GM12878 (cell line): ENCODE results near the gene EXOSC2. TPM values are rescaled to one million over a fixed set of nuclear protein-coding genes. Genes with fewer than 3 reads are reported as not detected.

Source experiments
- ATAC-seq: fragments of 200-7000 bp; cut with Tn5 transposase; 3 replicates; pipeline ENCODE4 v1.9.1; 2020; ENCODE audit warnings: mild to moderate bottlenecking, moderate library complexity
- BruUV-seq: library from RNA; stranded (reverse); fragments of 400-500 nt; replicated peaks from 2 replicates; lab custom pipeline; 2021; lab: Mats Ljungman, UMichigan
- CTCF ChIA-PET: fragments of 300-600 bp; sonication (Branson Sonifier 250); formaldehyde crosslinking; extraction: SDS; loops from one replicate; lab custom pipeline; 2021; ENCODE audit warnings: inconsistent platforms; lab: Yijun Ruan, JAX
- POLR2A ChIA-PET: fragments of 350-600 bp; formaldehyde crosslinking; extraction: SDS; loops from one replicate; lab custom pipeline; 2021; ENCODE audit warnings: inconsistent platforms; lab: Charles Lee
- RAD21 ChIA-PET: fragments of 300-600 bp; sonication (Branson Sonifier 250); formaldehyde crosslinking; loops from one replicate; lab custom pipeline; 2023; ENCODE audit warnings: antibody characterized with exemption; ENCODE audit not compliant: unreplicated experiment; lab: Charles Lee
- SMC1A ChIA-PET: fragments of 300-600 bp; sonication (Branson Sonifier 250); formaldehyde crosslinking; loops from one replicate; lab custom pipeline; 2023; ENCODE audit not compliant: unreplicated experiment, uncharacterized antibody; lab: Charles Lee
- DNase-seq: peaks from one replicate; pipeline ENCODE4 v3.0.0-alpha.2; 2011; ENCODE audit warnings: low read depth, low spot score
- FAIRE-seq: peaks from 3 replicates; lab custom pipeline; 2011; peaks lifted over from hg19 to GRCh38; lab: Jason Lieb, UNC
- H2AFZ ChIP-seq: 2 replicates; pipeline ENCODE4 v1.6.0; 2011; ENCODE audit warnings: low read depth, low read length, control low read depth; ENCODE audit not compliant: control insufficient read depth
- H3K27ac ChIP-seq: 2 replicates; pipeline ENCODE4 v1.5.1; 2011; ENCODE audit warnings: control low read depth; ENCODE audit not compliant: control insufficient read depth, insufficient read depth
- H3K27me3 ChIP-seq, 2 experiments: replicated peaks in 1 of 2; 2 replicates each; pipeline versions ENCODE4 v1.6.0 to v1.6.1; 2011; ENCODE audit warnings: low read length in 1 of 2; ENCODE audit not compliant: control insufficient read depth in 2 of 2, insufficient read depth in 2 of 2
- H3K36me3 ChIP-seq, 2 experiments: 2 replicates each; pipeline ENCODE4 v1.5.1; 2011; ENCODE audit warnings: low read length in 1 of 2; ENCODE audit not compliant: control insufficient read depth in 2 of 2, insufficient read depth in 2 of 2
- H3K4me1 ChIP-seq: 2 replicates; pipeline ENCODE4 v1.6.1; 2011; ENCODE audit warnings: mild to moderate bottlenecking, low read length, moderate library complexity, mixed read lengths; ENCODE audit not compliant: control insufficient read depth, insufficient read depth
- H3K4me2 ChIP-seq: 2 replicates; pipeline ENCODE4 v1.6.0; 2011; ENCODE audit warnings: control low read depth; ENCODE audit not compliant: control insufficient read depth, insufficient read depth
- H3K4me3 ChIP-seq: fragments of 200-600 bp; sonication (generic); 2 replicates; pipeline ENCODE4 v1.5.1; 2016
- H3K79me2 ChIP-seq: 2 replicates; pipeline ENCODE4 v1.6.0; 2011; ENCODE audit warnings: low read length; ENCODE audit not compliant: control insufficient read depth, insufficient read depth
- H3K9ac ChIP-seq: 2 replicates; pipeline ENCODE4 v1.8.0; 2011; ENCODE audit warnings: low read length, control low read depth, mixed read lengths; ENCODE audit not compliant: control insufficient read depth, insufficient read depth
- H3K9me3 ChIP-seq: replicated peaks from 3 replicates; pipeline ENCODE4 v1.5.1; 2011; ENCODE audit warnings: mild to moderate bottlenecking, low read length; ENCODE audit not compliant: control insufficient read depth, insufficient read depth
- H4K20me1 ChIP-seq: 2 replicates; pipeline ENCODE4 v1.6.0; 2011; ENCODE audit not compliant: control insufficient read depth, insufficient read depth
- BACH1 ChIP-seq: fragments of 450-650 bp; IDR thresholded peaks from 2 replicates; pipeline ENCODE4 v1.6.1; 2017; ENCODE audit warnings: mild to moderate bottlenecking, borderline replicate concordance
- DPF2 ChIP-seq: fragments of 450-650 bp; IDR thresholded peaks from 2 replicates; pipeline ENCODE4 v1.6.1; 2017; ENCODE audit warnings: mild to moderate bottlenecking
- ESRRA ChIP-seq: IDR thresholded peaks from 2 replicates; pipeline ENCODE4 v1.6.1; 2012; ENCODE audit warnings: mild to moderate bottlenecking, low read length, improper control_type of control experiment
- IRF4 ChIP-seq: IDR thresholded peaks from 2 replicates; pipeline ENCODE4 v1.6.1; 2011; ENCODE audit warnings: low read depth, low read length
- MTA3 ChIP-seq: IDR thresholded peaks from 2 replicates; pipeline ENCODE4 v1.6.1; 2012; ENCODE audit warnings: low read length, inconsistent platforms, borderline replicate concordance
- RAD21 ChIP-seq: IDR thresholded peaks from 2 replicates; pipeline ENCODE4 v1.6.1; 2011; ENCODE audit warnings: mild to moderate bottlenecking, low read depth, low read length, moderate library complexity; ENCODE audit not compliant: insufficient read depth
- SIX5 ChIP-seq: IDR thresholded peaks from 2 replicates; pipeline ENCODE4 v1.6.1; 2011; ENCODE audit warnings: mild to moderate bottlenecking, low read depth, low read length, moderate library complexity; ENCODE audit not compliant: severe bottlenecking
- SREBF1 ChIP-seq: IDR thresholded peaks from 2 replicates; pipeline ENCODE4 v1.6.1; 2012; ENCODE audit warnings: mild to moderate bottlenecking, low read length
- ZNF24 ChIP-seq: fragments of 450-650 bp; IDR thresholded peaks from 2 replicates; pipeline ENCODE4 v1.6.1; 2017; ENCODE audit warnings: antibody characterized with exemption, mild to moderate bottlenecking
- WGBS: methylation state at CpG from one replicate; pipeline ENCODE4 v1.1.6; 2016; ENCODE audit warnings: low lambda C conversion rate; ENCODE audit not compliant: insufficient replicate concordance, insufficient coverage; ENCODE audit errors: missing lambda C conversion rate; 5-methylcytosine and 5-hydroxymethylcytosine counted together
- in situ Hi-C: fragments of 300-500 bp; cut with MboI; formaldehyde crosslinking; loops from 9 replicates; pipeline ENCODE4 v1.14.3; 2018; ENCODE audit warnings: mixed read lengths
- intact Hi-C: fragments of 100-400 bp; cut with micrococcal nuclease; formaldehyde crosslinking; loops from one replicate; pipeline ENCODE4 v1.14.2; 2022; ENCODE audit not compliant: unreplicated experiment
- polyA plus RNA-seq, 11 experiments: library from polyadenylated mRNA; depleted of rRNA in 4 of 11; unstranded in 6 of 11; stranded (reverse) in 5 of 11; fragments of >200 nt; fragmentation: Nextera tagmentation in 4 of 11; fragmentation: Illumina TruSeq in 1 of 11; extraction: Ambion mirVana in 4 of 11; extraction: Trizol in 1 of 11; gene quantifications; 1 replicate in 1 of 11; 2 replicates in 10 of 11; pipeline versions ENCODE4 v1.2.1 to v1.2.3, GENCODE V29; 2011 to 2016; ENCODE audit warnings: inconsistent platforms in 2 of 11, missing spikeins in 2 of 11, low read depth in 1 of 11
- total RNA-seq, 4 experiments: library from RNA; depleted of rRNA in 3 of 4; stranded (reverse); fragments of >200 nt in 3 of 4; fragmentation: Illumina TruSeq in 1 of 4; extraction: Trizol in 1 of 4; gene quantifications; 2 replicates each; pipeline versions ENCODE4 v1.2.1 to v1.2.3, GENCODE V29; 2013 to 2021

The EXOSC2 gene
- total and polyA plus RNA-seq, 10 of the 15 experiments (the other 5 are each of a cell fraction or from before 2014, with no cell fraction given) = 26.3 to 55.0 (median 48.0) TPM

- no peak for TF ChIP-seq RAD21
Observed at GRCh38 chr9:130668659-130669058, 24.9 kb upstream of the EXOSC2 start (continued).

GRCh38 chr9:130669965-130670364 is 23.6 kb upstream of the EXOSC2 start:
- no peaks in the 10 kb centered on the region for H3K79me2 ChIP-seq
- no peak overlapping the region for H3K4me3 ChIP-seq
- SMC1A ChIA-PET = no interaction called here
- CTCF ChIA-PET = interaction anchor here (0.6 to 1.2 kb wide), 2 partner anchors 14 to 206 kb away, joined by 3 read pairs; no protein-coding TSS in a partner anchor
- intact Hi-C loops (no loop called here), in situ Hi-C loops (no loop called here)
- FAIRE-seq (no peak), DNase-seq (no peak), ATAC-seq (no peak)
- POLR2A ChIA-PET = no interaction called here
- H3K27me3 ChIP-seq = peaks cover 0 to 9% of the 10 kb centered on the region in 2 experiments
- no TSS peak for BruUV-seq
- RAD21 ChIA-PET = no interaction called here
- WGBS = 31% methylated on average over 4 of the region's 4 CpGs
- no peak overlapping the region for H3K4me2 ChIP-seq
- H3K9ac ChIP-seq = no peak overlapping the region
- no peaks in the 10 kb centered on the region for H3K4me1 ChIP-seq
- no peak overlapping the region for H3K27ac ChIP-seq
- H4K20me1 ChIP-seq = no peaks in the 10 kb centered on the region
- H3K36me3 ChIP-seq = no peaks in the 10 kb centered on the region
- no peaks in the 10 kb centered on the region for H3K9me3 ChIP-seq
- no peak for TF ChIP-seq SIX5
- TF ChIP-seq ZNF24 = no peak
- TF ChIP-seq BACH1 = no peak
- no peak for TF ChIP-seq DPF2
- no peak for TF ChIP-seq IRF4
- no peak for TF ChIP-seq MTA3
- TF ChIP-seq ESRRA = no peak
- TF ChIP-seq SREBF1 = no peak
- no peak overlapping the region for H2AFZ ChIP-seq
